GM21576 (cell line): Measurements from ENCODE around the gene CCS.
"Not testable (repeated sequence)": the region's sequence is repeated elsewhere in the genome, so short reads cannot be mapped to it uniquely, and the experiment has no call there.

Experiments
- ATAC-seq: cut with Tn5 transposase; IDR thresholded peaks from one replicate; pipeline ENCODE4 v1.9.1; 2021; ENCODE audit warnings: mild to moderate bottlenecking, moderate library complexity; ENCODE audit not compliant: unreplicated experiment

The CCS gene

DNA sequence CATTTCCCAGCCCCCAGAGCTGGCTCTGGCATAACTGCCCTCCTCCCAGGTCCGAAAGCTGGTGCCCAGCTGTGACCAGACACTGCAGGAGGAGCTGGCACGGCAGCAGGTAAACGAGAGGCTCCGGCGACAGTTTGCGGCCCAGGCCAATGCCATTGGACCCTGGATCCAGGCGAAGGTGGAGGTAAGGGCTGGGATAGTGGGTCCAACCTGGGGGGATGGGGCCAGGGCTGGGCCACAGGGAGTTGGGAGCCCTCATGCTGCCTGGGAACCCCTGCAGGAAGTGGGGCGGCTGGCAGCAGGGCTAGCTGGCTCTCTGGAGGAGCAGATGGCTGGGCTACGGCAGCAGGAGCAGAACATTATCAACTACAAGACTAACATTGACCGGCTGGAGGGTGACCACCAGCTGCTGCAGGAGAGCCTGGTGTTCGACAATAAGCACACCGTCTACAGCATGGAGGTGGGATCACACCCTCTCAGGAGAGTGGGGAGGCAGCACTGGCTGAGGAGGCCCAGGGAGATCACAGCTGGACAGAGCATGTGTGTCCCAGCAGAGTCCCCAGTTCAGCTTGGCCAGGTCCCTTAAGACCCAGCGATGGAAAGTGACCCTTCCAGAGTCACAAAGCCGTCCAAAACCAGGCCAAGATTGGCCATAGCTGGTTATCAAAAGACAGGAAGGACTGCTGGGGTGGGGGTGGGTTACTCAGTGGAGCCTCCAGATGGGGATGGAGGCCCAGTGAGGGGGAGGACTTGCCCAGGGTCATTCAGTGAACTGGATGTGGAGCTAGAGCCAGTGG lies 31.6 kb upstream of the CCS start:
- ATAC-seq = no peak

DNA sequence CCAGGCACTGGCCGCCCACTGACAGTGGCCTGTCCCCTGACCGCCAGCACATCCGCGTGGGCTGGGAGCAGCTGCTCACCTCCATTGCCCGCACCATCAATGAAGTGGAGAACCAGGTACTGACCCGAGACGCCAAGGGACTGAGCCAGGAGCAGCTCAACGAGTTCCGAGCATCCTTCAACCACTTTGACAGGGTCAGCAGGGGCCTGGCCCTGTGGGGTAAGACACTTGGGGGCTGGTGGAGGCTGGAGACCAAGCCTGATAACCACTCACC lies 31.1 kb upstream of the CCS start:
- ATAC-seq = no peak

DNA sequence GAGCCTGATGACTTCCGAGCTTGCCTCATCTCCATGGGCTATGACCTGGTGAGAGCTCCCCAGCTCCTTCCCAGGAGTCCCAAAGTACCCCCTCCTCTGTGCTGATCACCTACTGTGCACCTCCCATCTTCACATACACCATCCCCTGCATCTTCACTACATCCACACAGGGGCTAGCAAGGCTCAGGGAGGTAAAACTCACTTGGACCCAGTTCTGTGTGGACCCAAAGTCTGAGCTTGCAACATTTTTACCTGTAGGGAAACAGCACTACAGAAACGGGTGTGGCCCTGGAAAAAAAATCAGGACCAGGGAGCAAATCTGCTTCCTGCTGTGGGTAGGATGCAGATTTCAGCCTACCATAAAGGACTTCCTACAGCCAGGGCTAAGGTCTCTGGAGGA lies 30.7 kb upstream of the CCS start:
- no peak for ATAC-seq

DNA sequence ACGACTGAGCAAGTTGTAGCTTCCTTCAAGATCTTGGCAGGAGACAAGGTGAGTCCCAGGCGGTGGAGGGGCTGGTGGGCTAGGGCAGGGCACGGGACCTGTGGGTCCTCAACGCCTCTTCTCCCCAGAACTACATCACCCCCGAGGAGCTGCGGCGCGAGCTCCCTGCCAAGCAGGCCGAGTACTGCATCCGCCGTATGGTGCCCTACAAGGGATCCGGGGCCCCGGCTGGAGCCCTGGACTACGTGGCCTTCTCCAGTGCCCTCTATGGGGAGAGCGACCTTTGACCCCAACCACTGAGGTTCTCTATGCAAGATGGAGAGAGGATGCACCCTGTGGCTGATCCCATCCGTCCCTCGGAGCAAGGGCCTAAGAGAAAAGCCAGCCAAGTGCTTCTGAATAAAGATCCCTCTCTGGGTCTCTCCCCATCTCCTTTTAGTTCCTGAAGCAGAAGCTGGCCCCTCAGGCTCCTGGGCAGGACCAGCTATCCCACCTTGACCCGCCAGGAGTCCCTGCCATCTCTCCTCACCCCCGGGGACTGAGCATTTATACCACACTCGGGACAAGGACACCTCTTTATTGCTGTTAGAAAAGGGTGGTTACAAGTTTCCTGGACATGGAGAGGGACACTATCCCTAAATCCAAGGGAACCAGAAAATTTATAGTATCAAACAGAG lies 29.9 kb upstream of the CCS start:
- ATAC-seq = no peak

DNA sequence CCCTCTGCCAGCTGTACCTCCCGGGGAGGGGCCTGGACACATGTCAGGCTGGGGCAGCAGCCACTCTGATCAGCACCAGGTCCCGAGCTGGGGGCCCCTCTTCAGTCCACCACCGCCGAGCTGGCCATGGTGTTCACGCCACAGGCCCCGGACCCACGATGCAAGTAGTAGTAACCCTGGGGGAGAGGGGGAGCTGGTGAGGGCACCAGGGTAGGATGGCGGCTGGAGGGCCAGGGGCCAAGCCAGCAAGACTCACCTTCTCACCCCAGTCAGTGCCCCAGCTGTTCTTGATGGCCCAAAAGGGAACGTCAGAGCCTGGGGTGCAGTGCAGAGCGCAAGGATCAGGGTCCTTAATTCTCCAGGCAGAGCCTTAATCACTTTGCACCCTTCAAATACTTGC lies 29.2 kb upstream of the CCS start:
- no peak for ATAC-seq

DNA sequence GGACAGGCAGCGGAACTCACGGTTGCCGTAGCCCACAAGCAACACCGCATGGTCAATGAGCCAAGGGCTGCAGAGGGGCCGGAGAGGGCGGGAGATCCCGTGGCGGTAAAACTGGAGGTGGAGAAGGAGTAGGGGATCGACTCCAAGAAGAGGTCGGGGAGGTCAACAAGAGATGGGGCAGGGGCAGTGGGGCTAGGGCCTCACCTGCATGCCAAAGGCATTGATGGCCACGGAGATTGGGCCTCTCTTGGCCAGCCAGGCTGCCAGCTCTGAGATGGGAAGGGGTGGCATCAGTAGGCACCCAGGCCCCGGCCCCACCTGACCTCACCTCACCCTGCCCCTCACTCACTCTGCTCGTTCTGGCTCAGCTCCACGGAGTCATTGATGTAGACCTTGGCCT lies 28.4 kb upstream of the CCS start:
- ATAC-seq = no peak

DNA sequence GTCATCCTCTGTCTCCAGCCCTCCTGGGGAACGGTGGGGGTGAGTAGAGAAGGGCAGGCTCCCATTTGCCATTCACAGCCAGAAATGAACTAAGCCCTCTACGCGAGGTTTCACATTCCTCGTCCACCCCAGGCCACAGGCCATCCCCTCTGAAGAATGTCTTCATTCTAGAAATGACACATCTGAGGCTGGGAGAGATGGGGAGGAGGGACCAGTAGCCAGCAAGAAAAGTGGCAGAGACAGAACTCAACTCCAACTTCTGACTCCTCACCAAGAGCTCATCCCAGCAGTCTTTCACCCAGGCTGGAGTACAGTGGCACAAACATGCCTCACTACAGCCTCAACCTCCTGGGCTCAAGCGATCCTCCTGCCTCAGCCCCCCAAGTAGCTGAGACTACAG lies 28.0 kb upstream of the CCS start:
- no peak for ATAC-seq

DNA sequence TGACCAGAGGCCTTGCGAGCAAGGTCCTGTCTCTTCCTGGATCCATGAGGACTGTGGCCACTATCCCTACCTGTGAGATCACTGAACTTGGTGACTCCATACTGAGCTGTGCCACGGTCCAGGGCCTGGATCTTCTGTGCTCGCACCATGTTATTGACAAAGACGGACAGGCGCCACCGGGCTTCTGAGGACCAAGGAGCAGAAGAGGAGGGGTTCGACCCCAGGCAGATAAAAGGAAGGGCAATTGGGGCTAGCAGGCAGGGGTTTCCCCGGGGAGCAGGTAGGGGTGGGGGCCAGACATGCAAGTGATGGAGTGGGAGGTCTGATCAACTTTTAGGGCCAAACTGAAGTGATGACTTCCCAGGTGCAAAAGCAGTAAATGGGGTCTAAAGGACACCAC lies 26.8 kb upstream of the CCS start:
- no peak for ATAC-seq

DNA sequence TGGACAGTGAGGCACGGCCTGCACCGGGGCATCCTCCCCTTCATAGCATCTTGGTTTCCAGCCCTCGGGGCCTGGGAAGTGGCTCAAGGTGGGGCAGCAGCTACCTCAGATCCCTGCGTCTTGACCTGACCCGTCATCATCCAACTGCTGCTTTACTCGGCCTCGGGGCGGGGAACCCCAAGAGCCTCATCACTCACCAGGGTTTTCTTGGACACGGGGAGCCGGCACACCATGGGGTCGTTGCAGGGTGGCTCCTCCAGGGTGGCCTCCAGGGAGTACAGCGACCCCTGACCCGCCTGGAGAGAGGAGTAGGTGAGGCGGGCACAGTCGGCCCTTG lies 25.2 kb upstream of the CCS start:
- no peak for ATAC-seq

DNA sequence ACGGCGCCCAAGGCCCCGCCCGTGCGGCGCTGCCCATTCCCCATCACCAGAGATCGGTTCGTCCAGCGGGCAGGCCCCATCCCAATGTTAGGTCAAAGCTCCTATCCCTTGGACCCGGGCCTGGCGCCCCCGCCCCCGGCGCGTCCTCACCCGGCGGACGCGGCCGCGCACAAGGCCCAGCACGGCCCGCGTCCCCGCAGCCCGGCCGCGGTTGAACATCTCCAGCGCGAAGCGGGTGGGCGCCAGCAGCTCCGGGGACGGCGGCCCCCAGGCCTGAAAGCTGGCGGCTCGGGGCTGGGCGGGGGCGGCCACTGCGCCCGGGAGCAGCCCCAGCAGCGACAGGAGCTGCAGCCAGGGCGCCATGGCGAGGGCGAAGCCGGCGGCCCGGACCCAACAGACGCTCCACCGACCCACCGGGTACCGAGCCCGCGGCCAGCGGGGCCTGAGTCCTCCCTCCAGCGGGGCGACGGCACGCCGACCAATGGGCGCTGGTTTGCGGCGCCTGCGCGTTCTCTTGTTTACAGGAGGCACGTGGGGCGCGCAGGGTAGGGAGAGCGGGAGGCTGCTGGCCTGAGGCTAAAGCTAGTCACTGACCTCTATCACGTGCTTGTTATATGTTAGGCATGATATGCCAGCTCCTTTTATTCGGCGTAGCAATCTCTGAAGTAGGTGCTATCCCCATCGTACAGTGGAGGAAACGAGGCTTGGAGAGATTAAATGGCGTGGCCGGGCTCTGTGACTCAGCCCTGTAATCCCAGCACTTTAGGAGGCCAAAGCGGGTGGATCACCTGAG lies 24.7 kb upstream of the CCS start, which contains the start of gene CTSF:
CTSF (minus strand) TSS at position 483 of the 793 bp plus-strand sequence; CDS start at position 363, 120 bp downstream.
- ATAC-seq = no peak

DNA sequence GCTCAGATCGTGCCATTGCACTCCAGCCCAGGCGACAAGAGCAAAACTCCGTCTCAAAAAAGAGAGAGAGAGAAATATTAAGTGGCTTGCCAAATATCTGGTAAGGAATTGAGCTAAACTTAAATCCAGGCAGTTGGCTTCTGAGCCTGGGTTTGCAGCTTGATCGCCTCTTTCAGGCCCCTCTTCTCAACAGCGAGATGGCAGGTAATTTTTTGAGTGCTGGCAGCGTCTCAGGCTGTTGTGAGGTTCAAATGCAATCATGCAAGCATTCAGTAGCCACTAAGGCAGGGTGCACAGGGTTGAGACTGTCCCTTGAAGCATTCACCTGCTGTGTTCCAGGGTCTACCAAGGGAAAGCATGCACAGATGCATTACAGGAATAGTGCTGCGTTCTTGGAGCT lies 23.9 kb upstream of the CCS start:
- ATAC-seq = no peak

DNA sequence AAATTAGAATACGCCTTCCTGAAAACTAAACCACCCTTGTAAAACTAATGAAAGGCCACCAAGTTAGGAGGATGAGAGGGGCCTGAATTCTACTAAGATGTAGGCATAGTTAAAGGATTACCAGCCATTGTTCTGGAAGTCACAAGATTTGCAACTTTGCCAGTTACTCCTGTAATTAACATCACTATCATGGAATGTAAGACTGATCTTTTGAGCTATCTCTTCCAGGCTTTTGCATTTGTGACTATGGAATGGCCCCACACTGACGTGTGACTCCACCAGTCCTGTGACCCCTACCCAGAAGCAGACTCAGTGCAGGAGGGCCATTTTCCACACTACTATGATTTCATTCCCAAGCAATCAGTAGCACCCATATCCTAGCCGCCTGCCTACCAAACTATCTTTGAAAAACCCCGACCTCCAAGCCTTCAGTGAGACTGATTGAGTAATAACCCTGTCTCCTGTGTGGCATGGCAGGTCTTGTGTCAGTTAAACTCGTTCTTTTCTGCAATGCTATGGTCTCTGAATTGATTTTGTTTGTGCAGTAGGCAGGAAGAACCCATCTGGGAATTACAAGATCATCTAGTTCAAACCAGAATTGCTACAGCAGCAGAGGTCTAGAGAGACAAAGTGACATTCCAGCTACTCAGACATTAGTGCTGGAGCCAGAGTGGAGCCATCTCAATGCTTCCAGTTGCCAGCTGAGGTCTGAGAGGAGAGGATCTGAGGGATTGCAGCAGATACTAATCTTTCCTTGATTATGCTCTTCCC lies 22.7 kb upstream of the CCS start:
- no peak for ATAC-seq

DNA sequence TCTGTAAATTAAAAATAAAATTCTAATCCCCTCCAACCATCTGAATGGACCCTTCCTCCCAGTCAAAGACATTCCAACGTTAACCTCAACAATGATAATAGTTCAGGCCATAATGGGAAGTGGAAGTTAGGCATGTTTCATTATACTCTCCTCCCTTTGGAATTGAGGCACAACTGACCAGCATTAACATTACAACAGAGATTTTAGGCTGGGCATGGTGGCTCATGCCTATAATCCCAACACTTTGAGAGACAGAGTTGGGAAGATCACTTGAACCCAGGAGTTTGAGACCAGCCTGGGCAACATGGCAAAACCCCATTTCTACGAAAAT lies 22.2 kb upstream of the CCS start:
- no peak for ATAC-seq

DNA sequence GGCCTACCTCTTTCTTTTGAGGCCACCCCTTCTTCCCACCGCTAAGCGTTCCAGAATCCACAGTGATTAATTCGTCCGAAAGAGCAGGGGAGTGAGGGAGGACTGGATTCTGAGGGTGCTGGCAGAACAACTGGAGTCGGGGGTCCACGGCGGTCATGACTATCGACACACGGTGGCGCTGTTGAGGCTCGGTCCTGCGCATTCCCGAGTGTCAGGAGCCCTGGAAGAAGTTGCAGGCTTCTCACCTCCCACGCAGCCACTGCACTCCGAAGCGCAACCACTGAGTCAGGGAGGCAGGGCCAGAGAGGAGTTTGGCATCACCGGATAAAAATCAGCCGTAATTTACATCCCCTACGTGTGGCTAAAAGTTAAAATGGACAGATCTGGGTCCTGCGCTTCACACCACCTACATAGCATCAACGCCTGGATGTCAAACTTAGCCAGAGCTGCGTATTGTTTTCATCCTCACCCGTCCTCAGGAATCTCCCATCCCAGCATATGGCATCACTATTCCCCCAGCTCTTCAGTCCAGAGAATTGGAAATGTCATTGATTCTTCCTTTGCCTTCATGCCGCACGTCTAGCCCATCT lies 13.9 kb upstream of the CCS start:
- no peak for ATAC-seq

DNA sequence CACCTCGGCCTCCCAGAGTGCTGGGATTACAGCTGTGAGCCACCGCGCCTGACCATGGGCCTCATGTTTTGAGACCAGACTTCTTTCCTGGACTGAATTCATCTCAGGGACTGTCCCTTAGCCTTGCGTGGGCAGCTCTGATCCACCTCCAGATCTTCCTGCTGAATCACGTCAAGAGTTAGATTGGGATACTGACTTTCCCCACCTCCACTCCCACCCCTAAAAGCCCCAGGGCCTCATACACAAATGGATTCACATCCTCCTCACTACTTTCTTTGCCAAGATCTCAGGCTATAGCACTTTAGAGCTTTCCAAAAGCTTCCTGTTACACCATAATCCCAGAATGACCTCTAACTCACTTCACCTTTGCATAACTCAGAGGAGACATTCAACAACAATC lies 12.2 kb upstream of the CCS start:
- no peak for ATAC-seq

DNA sequence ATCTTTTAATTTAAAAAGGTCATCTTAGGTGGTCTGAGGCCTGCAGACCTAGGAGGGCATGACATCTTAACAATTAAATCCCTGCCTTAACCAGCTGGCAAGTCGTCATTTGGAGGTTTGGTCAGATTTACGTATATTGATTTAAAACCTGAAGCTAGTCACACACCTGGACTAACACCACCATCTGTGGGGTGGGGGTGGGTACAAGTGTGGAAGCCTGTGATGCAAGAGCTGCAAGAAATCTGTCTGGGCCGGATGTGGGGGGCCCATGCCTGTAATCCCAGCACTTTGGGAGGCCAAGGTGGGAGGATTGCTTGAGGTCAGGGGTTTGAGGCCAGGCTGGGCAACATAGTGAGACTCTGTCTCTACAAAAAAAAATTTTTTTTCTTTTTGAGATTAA lies 11.7 kb upstream of the CCS start:
- no peak for ATAC-seq

DNA sequence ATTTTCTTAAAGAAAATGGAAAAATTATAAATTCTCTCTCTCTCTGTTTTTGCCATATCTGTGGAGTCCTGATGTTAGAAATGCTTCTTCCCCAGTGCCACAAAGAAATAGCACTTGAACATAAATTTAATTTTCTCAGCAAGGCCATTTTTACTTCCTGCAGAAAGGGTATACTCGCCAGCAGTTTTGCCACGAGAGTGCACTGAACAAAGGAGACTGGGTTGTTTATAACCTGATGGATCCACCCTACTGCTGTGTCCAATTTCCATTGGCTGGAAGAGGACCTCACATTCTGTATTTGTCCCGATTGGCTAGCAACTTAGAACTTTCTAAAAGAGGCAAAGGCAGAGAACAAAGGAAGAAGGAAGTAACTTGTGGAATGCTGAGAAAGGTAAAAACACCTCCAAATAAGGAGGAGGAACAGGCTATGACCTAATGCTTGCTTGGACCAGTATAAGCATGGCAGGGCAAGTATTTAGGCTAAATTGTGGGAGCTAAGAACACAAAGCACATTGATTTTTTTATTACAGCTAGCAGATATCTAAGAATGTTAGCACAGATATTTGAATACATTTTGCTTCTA lies 10.3 kb upstream of the CCS start:
- ATAC-seq = not testable (repeated sequence)

DNA sequence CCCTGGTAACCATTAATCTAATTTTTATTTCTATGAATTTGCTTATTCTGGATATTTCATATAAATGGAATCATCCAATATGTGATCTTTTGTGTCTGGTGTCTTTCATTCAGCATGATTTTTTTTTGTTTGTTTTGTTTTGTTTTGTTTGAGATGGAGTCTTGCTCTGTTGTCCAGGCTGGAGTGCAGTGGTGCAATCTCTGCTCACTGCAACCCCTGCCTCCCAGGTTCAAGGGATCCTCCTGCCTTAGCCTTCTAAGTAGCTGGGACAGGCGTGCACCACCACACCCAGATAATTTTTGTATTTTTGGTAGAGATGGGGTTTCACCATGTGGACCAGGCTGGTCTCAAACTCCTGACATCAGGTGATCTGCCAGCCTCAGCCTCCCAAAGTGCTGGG lies 7.5 kb upstream of the CCS start:
- not testable (repeated sequence) for ATAC-seq

DNA sequence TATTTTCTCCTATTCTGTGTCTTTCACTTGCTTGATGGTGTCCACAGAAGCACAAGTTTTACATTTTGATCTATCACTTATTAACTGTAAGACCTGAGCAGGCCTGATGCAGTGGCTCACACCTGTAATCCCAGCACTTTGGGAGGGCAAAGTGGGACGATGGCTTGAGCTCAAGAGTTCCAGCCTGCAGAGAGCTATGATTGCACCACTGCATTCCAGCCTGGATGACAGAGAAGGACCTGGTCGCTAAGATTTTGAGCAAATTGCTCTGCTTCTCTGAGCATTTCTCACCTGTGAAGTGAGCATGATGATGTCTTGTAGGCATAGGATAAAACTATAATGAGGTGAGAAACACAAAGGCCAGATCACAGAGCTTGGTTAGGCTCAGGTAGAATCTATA lies 6.8 kb upstream of the CCS start:
- ATAC-seq = no peak

DNA sequence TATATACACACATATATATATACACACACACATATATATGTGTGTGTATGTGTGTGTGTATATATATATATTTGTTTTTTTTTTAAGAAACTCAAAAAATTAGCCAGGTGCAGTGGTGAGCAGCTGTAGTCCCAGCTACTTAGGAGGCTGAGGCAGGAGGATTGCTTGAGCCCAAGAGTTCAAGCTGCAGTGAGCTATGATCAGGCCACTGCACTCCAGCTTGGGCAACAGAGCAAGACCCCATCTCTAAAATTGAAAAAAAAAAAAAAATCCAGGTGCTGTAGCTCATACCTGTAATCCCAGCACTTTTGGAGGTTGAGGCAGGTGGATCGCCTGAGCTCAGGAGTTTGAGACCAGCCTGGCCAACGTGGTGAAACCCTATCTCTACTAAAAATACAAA lies 3.7 kb upstream of the CCS start:
- not testable (repeated sequence) for ATAC-seq
